22Rv1 (cell line): ENCODE results near the gene NLRC5.
"Not testable (repeated sequence)": the region's sequence is repeated elsewhere in the genome, so short reads cannot be mapped to it uniquely, and the experiment has no call there.

ENCODE experiments used
- H3K27ac ChIP-seq: fragments of 450-650 bp; 2 replicates; pipeline ENCODE4 v1.5.1; 2017
- ZFX ChIP-seq: fragments of 450-650 bp; IDR thresholded peaks from 2 replicates; pipeline ENCODE4 v1.6.1; 2017; ENCODE audit warnings: antibody characterized with exemption, borderline replicate concordance
- TF ChIP-seq, protein P1 (sequence below): fragments of 450-650 bp; IDR thresholded peaks from 2 replicates; pipeline ENCODE4 v1.5.1; 2017; ENCODE audit warnings: mild to moderate bottlenecking

Gene NLRC5

DNA sequence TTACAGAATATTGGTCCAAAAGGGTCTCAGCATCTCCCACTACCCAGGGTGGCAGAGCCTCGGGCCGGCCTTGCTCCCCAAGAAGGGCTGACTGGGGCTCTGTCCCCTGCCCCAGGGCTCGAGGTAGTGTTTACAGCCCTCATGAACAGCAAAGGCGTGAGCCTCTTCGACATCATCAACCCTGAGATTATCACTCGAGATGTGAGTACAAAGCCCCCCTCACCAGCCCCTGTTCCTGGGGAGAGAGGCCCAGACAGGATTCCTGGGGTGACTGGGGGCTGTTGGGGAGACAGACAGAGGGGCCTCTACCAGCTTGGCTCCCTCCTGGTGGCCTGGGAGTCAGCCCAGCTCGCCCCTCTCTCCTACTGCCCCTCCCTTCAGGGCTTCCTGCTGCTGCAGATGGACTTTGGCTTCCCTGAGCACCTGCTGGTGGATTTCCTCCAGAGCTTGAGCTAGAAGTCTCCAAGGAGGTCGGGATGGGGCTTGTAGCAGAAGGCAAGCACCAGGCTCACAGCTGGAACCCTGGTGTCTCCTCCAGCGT, 6.1 kb upstream of the NLRC5 start:
- TF ChIP-seq, protein P1, sequence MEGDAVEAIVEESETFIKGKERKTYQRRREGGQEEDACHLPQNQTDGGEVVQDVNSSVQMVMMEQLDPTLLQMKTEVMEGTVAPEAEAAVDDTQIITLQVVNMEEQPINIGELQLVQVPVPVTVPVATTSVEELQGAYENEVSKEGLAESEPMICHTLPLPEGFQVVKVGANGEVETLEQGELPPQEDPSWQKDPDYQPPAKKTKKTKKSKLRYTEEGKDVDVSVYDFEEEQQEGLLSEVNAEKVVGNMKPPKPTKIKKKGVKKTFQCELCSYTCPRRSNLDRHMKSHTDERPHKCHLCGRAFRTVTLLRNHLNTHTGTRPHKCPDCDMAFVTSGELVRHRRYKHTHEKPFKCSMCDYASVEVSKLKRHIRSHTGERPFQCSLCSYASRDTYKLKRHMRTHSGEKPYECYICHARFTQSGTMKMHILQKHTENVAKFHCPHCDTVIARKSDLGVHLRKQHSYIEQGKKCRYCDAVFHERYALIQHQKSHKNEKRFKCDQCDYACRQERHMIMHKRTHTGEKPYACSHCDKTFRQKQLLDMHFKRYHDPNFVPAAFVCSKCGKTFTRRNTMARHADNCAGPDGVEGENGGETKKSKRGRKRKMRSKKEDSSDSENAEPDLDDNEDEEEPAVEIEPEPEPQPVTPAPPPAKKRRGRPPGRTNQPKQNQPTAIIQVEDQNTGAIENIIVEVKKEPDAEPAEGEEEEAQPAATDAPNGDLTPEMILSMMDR, result no peak
- TF ChIP-seq ZFX, result no peak
- H3K27ac ChIP-seq, result no peak overlapping the region

DNA sequence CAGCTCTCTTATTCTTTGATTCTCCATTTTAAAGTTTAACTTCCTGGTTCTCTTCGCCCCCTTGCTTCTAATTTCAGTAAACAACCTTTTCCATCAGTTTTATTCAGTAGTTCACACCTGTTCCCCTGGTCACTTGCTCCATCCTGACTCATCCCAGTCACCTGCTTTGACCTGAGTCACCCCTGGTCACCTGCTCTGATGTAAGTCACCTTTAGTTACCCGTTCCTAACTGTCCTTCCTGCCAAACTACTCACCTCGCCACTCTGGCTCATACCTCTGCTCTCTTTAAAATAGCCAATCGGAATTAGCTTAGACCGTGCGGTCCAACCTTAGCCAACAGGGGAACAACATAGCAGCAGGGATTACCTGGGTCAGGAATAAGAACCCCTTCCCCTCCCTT, 4.7 kb upstream of the NLRC5 start:
- TF ChIP-seq, protein P1, result no peak
- no peak for TF ChIP-seq ZFX
- no peak overlapping the region for H3K27ac ChIP-seq

DNA sequence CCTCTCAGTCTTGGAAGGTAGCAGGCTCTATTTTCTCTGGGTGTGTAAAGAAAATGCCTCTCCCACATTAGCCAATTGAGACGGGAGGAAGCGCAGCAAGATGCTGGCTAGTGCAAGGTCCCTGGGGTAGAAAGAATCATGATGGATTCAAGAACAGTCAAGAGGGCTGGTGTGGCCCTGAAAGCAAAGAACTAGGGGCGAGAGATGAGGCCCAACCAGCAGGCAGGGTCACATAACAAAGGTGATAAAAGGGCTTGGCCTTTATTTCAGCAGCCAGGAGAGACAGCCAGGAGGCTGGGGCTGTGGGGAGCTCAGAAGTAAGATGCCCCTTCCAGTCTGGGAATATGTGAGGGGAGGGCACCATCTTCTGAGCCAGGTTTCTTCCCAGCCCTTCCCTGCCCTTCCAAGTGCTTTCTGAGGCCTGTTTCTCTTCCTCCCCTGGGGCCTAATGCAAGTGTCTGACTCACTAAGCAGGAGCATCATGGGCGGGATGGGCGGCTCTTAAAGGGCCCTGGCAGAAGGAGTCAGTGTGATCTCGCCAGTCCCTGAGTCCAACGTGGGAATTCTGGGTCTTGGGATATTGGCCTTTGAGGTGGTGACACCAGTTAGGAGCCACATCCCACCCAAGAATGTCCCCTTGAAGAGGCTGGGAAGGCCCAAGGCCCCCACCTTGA, 3.9 kb upstream of the NLRC5 start:
- H3K27ac ChIP-seq, result no peak overlapping the region
- TF ChIP-seq, protein P1, result no peak
- TF ChIP-seq ZFX, result no peak

DNA sequence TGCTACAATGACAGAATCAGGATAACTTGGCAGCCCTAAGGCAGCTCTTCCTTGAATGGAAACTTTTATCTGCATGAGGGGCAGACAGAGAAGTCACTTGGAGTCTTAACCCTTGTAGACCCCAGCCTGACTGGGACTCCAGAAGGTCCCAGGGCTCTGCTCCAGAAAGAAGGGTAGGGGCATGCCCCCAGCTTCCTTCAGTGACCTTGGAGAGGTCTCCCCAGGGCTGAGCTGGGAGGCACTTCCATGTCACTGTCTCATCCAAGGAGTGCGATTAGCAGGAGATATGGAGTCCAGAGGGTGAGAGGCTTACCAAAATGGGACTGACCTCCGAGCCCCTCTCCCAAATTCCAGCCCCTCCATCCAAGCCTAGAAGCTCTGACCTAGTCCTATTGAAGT, 3.4 kb upstream of the NLRC5 start:
- TF ChIP-seq, protein P1, result no peak
- TF ChIP-seq ZFX, result no peak
- H3K27ac ChIP-seq, result no peak overlapping the region

DNA sequence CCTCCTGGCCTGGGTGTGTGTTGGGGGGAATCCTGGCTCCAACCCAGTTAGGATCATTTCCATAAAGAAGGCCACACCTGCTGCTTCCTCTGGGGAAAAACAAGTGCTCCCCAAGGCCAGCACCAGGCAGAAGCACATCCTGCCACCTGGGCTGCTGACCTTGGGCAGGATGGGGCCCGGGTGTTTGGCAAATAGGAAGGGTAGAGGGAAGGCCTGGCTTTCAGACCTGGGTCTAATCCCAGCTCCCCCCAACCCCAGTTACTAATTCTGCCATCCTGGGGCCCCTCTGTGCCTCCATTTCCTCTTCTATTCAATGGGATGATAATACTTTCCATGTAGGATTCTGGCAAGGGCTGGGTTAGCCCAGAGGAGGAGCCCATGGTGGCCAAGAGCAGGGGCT, 3.0 kb upstream of the NLRC5 start:
- TF ChIP-seq, protein P1, result no peak
- no peak for TF ChIP-seq ZFX
- no peak overlapping the region for H3K27ac ChIP-seq

DNA sequence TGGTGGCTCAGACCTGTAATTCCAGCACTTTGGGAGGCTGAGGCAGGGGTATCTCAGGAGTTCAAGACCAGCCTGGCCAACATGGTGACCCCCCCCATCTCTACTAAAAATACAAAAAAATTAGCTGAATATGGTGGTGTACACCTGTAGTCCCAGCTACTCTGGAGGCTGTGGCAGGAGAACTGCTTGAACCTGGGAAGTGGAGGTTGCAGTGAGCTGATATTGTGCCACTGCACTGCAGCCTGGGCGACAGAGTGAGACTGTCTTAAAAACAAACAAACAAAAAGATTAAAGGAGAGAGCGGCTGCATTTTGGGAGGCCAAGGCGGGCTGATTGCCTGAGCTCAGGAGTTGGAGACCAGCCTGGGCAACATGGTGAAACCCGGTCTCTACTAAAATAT, 2.4 kb upstream of the NLRC5 start:
- H3K27ac ChIP-seq, result not testable (repeated sequence)

DNA sequence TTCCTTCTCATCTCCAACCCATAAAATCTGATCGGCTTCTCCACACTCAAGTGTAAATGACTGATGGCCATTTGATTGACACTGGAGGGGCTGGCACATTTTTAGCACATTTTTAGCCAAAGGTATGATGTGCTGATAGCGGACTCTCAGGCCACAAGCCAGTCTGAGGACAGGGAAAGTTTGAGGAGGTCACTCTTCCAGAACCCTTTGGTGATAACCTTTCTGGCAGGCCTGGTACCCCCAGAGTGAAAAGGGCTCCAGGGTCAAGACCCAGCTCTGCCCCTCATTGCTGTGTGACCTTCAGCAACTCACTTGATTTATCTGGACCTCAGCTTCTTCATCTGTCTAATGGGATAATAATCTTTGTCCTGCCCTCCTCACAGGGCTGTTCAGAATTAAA, 1.7 kb upstream of the NLRC5 start:
- H3K27ac ChIP-seq, result no peak overlapping the region
- TF ChIP-seq ZFX, result no peak

DNA sequence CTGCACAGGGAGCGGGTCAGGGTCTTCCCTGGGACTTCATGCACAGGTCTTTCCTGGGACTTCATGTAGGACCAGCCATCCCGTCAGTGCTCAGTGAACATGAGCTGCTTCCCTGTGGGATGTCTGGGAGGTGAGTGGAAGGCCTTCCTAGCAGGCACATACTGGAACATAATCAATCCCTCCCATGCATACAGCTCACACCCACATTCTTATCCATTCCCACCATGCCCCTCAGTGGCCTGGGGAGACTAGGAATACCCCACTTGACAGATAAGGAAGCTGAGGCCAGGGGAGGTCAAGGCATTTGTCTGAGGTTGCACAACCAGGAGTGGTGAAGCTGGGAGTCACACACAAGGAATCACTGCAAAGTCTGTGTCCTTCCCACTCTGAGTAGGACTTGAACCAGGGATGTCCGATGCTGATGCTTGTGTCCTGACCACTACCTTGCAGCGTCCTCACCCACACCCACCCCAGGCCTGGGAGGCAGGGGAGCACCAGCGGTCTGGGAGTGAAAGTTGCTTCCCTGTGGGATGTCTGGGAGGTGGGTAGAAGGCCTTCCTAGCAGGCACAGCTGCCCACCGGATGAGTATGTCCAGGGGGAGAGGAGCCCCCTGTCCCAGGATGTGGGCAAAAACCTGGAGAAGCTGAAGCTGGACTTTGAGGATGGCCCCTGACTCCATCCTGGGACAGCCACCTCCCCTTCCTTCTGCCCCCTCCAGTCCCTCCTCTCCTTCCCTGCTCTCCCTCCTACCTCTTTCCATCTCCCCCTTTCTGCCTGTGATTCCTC, 1.0 kb upstream of the NLRC5 start:
- TF ChIP-seq, protein P1, result no peak
- TF ChIP-seq ZFX, result no peak

More for the DNA sequence above, 1.0 kb upstream of the NLRC5 start:
- H3K27ac ChIP-seq, result no peak overlapping the region
